C1 segment of cervical spinal cord (tissue), 14 donors: Measurements from ENCODE around the gene ARL2.

Source experiments
- DNase-seq, 14 donors: peaks; one replicate each; lab custom pipeline; 2025; lab: John Stamatoyannopoulos, UW

Gene ARL2

GRCh38 chr11:65045728-65046127 is 31.8 kb downstream of the ARL2 start:
- no peak for DNase-seq

- DNase-seq = no peak
Measured at GRCh38 chr11:65047581-65048422, 33.8 kb downstream of the ARL2 start.

- no peak for DNase-seq
Measured at GRCh38 chr11:65051398-65051858, 37.5 kb downstream of the ARL2 start.

- DNase-seq = no peak
Measured at GRCh38 chr11:65053827-65054508, 40.0 kb downstream of the ARL2 start.

- DNase-seq = no peak
Measured at GRCh38 chr11:65055538-65055937, 41.6 kb downstream of the ARL2 start.

GRCh38 chr11:65056999-65057398 is 43.0 kb downstream of the ARL2 start:
- no peak for DNase-seq

GRCh38 chr11:65057526-65057925 is 43.6 kb downstream of the ARL2 start:
- no peak for DNase-seq

- no peak for DNase-seq
Measured at GRCh38 chr11:65058012-65058411, 44.1 kb downstream of the ARL2 start.

- DNase-seq = no peak
Measured at GRCh38 chr11:65058419-65059054, 44.6 kb downstream of the ARL2 start, which contains the start of gene NAALADL1. NAALADL1 (minus strand) TSS chr11:65058553; CDS start chr11:65058521, 32 bp downstream.

- DNase-seq = no peak
Measured at GRCh38 chr11:65059523-65059922, 45.6 kb downstream of the ARL2 start.

GRCh38 chr11:65059959-65060824 is 46.2 kb downstream of the ARL2 start:
- no peak for DNase-seq

GRCh38 chr11:65060913-65061408 is 47.0 kb downstream of the ARL2 start:
- DNase-seq = no peak

GRCh38 chr11:65063532-65063931 is 49.6 kb downstream of the ARL2 start:
- no peak for DNase-seq

GRCh38 chr11:65064847-65065240 is 50.9 kb downstream of the ARL2 start:
- no peak for DNase-seq

- DNase-seq = no peak
Measured at GRCh38 chr11:65065851-65066250, 51.9 kb downstream of the ARL2 start.

- DNase-seq = no peak
Measured at GRCh38 chr11:65066315-65066714, 52.4 kb downstream of the ARL2 start.

- DNase-seq = no peak
Measured at GRCh38 chr11:65066805-65067291, 52.9 kb downstream of the ARL2 start.

- no peak for DNase-seq
Measured at GRCh38 chr11:65067446-65067845, 53.5 kb downstream of the ARL2 start.

GRCh38 chr11:65069217-65069616 is 55.3 kb downstream of the ARL2 start:
- DNase-seq = no peak
